MM.1S (cell line): ENCODE results near the gene PREX1.
"Not testable (repeated sequence)": the region's sequence is repeated elsewhere in the genome, so short reads cannot be mapped to it uniquely, and the experiment has no call there.

Experiments used
- DNase-seq: peaks from one replicate; pipeline ENCODE4 v3.0.0-alpha.2; 2015
- H2AFZ ChIP-seq: fragments of 300-600 bp; sonication (generic); 2 replicates; pipeline ENCODE4 v1.6.0; 2016; ENCODE audit warnings: antibody characterized with exemption, low read length
- H3F3A ChIP-seq: fragments of 300-600 bp; sonication (generic); 2 replicates; pipeline ENCODE4 v1.6.1; 2016; ENCODE audit warnings: mild to moderate bottlenecking, antibody characterized with exemption, low read length, moderate library complexity, mixed read lengths; ENCODE audit not compliant: insufficient read depth
- H3K27ac ChIP-seq: fragments of 300-600 bp; sonication (generic); 2 replicates; pipeline ENCODE4 v1.5.1; 2016; ENCODE audit warnings: mild to moderate bottlenecking, low read length
- H3K27me3 ChIP-seq: fragments of 300-600 bp; sonication (generic); replicated peaks from 2 replicates; pipeline ENCODE4 v1.6.0; 2016; ENCODE audit warnings: low read length; ENCODE audit not compliant: insufficient read depth
- H3K36me3 ChIP-seq: fragments of 300-600 bp; sonication (generic); replicated peaks from 2 replicates; pipeline ENCODE4 v1.6.1; 2016; ENCODE audit warnings: mild to moderate bottlenecking, low read length, mixed read lengths; ENCODE audit not compliant: insufficient read depth
- H3K4me1 ChIP-seq: fragments of 300-600 bp; sonication (generic); 2 replicates; pipeline ENCODE4 v1.6.1; 2016; ENCODE audit warnings: low read length, mixed read lengths
- H3K4me2 ChIP-seq: fragments of 300-600 bp; sonication (generic); 2 replicates; pipeline ENCODE4 v1.6.0; 2016; ENCODE audit warnings: low read depth, low read length
- H3K4me3 ChIP-seq: fragments of 300-600 bp; sonication (generic); 2 replicates; pipeline ENCODE4 v1.5.1; 2016; ENCODE audit warnings: low read length, mixed read lengths
- H3K79me2 ChIP-seq: fragments of 300-600 bp; sonication (generic); 2 replicates; pipeline ENCODE4 v1.6.1; 2016; ENCODE audit warnings: mixed run types, low read length, mixed read lengths
- H3K9ac ChIP-seq: fragments of 300-600 bp; sonication (generic); 2 replicates; pipeline ENCODE4 v1.6.1; 2016; ENCODE audit warnings: low read length, mixed read lengths
- H3K9me2 ChIP-seq: fragments of 300-600 bp; sonication (generic); replicated peaks from 2 replicates; pipeline ENCODE4 v1.6.1; 2016; ENCODE audit warnings: mild to moderate bottlenecking, low read length, mixed read lengths; ENCODE audit not compliant: insufficient read depth
- H3K9me3 ChIP-seq: fragments of 300-600 bp; sonication (generic); replicated peaks from 2 replicates; pipeline ENCODE4 v1.6.1; 2016; ENCODE audit warnings: mild to moderate bottlenecking, low read length, mixed read lengths; ENCODE audit not compliant: insufficient read depth
- H4K20me1 ChIP-seq: fragments of 300-600 bp; sonication (generic); 2 replicates; pipeline ENCODE4 v1.6.1; 2016; ENCODE audit warnings: mild to moderate bottlenecking, low read length, moderate library complexity, mixed read lengths; ENCODE audit not compliant: insufficient read depth
- EZH2 ChIP-seq: fragments of 300-600 bp; sonication (generic); optimal IDR thresholded peaks from 2 replicates; pipeline ENCODE3; 2017; ENCODE audit warnings: low read depth, mild to moderate bottlenecking, antibody characterized with exemption, low read length, mixed read lengths
- EZH2phosphoT487 ChIP-seq: fragments of 300-600 bp; sonication (generic); IDR thresholded peaks from 2 replicates; pipeline ENCODE4 v1.6.1; 2018; ENCODE audit warnings: antibody characterized with exemption, low read length
- TF ChIP-seq, protein P1 (sequence below): fragments of 300-600 bp; sonication (generic); IDR thresholded peaks from 2 replicates; pipeline ENCODE4 v1.5.1; 2016; ENCODE audit warnings: antibody characterized with exemption, low read length, mixed read lengths

PREX1 gene

DNA sequence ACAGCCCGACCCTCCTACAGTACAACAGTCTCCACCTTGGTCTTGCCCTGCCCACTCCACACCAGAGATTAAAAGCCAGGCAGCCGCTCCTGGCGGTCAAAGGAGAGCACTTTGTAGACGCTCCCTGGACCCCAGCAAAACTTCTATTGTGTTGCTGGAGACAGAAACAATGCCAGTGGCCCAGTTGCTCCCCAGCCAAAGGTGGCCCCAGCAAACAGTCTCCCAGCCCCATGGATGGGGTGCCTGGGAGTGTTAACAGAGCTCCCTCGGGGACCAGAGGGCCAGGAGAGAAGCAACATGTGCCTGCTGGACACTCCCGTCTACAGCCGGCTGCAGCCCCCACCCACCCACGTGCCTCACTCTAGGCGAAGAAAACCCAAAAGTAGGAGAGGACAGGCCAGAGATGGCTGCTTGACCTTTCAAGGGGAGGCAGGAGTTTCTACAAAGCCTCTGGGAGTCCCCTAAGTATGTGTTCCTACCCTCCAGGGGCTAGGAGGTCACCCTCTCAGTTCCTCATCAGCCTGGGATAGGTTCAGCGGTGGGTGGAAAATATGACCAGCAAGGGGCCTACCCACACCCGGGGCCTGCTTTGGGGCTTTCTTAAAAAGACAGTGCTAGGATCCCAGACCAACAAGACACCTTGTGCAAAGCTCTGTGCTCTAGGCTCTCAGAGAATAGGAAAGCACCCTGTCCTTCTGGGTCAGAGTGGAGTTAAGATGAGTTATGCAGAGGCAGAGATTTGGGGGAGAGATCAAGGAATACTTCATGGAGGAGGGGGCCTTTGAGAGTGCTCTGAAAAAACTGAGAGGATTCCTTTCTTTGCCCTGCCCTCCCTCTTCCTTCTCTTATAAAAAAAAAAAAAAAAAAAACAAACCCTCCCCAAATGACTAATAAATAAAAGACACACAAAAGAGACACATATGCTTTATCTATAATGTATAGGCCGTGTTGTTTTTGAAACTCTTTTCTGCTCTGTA is 19.0 kb upstream of the PREX1 start:
- no peak for DNase-seq
- no peaks in the 10 kb centered on the region for H3K27me3 ChIP-seq
- no peak overlapping the region for H3K9ac ChIP-seq
- no peak overlapping the region for H3K4me3 ChIP-seq
- no peaks in the 10 kb centered on the region for H4K20me1 ChIP-seq
- H3K4me2 ChIP-seq = no peak overlapping the region
- TF ChIP-seq, protein P1, sequence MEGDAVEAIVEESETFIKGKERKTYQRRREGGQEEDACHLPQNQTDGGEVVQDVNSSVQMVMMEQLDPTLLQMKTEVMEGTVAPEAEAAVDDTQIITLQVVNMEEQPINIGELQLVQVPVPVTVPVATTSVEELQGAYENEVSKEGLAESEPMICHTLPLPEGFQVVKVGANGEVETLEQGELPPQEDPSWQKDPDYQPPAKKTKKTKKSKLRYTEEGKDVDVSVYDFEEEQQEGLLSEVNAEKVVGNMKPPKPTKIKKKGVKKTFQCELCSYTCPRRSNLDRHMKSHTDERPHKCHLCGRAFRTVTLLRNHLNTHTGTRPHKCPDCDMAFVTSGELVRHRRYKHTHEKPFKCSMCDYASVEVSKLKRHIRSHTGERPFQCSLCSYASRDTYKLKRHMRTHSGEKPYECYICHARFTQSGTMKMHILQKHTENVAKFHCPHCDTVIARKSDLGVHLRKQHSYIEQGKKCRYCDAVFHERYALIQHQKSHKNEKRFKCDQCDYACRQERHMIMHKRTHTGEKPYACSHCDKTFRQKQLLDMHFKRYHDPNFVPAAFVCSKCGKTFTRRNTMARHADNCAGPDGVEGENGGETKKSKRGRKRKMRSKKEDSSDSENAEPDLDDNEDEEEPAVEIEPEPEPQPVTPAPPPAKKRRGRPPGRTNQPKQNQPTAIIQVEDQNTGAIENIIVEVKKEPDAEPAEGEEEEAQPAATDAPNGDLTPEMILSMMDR = no peak
- TF ChIP-seq EZH2 = no peak
- TF ChIP-seq EZH2phosphoT487 = no peak
- no peaks in the 10 kb centered on the region for H3K9me2 ChIP-seq
- H2AFZ ChIP-seq = no peak overlapping the region
- H3K4me1 ChIP-seq = no peaks in the 10 kb centered on the region
- H3F3A ChIP-seq = no peaks in the 10 kb centered on the region
- H3K9me3 ChIP-seq = no peaks in the 10 kb centered on the region
- no peaks in the 10 kb centered on the region for H3K36me3 ChIP-seq
- no peak overlapping the region for H3K27ac ChIP-seq
- no peaks in the 10 kb centered on the region for H3K79me2 ChIP-seq

DNA sequence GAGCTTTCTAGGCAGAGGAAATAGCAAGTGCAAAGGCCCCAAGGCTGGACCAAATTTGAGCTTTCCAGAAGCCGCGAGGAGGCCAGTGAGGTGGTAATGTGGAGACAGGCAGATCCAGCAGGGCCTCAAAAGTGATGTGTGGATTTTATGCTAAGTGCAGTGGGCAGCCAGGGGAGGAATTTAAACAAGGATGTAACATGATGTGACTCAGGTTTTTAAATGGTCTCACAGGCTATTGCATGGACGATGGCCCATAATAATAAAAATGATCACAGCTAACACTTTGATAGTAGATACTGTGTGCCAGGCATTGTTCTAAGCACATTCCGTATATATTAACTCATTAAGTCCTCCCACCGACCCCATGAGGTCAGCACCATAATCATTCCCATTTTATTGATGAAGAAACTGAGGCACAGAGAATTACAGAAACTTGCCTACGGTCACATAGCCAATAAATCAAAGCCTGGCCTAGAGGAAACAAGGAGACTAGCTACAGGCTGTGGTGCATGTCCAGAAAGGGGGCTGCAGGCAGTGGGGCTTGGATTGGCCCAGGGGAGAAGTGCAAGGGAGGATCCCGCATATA is 18.0 kb upstream of the PREX1 start:
- no peaks in the 10 kb centered on the region for H3F3A ChIP-seq
- H3K79me2 ChIP-seq = no peaks in the 10 kb centered on the region
- no peak for DNase-seq
- H3K4me3 ChIP-seq = no peak overlapping the region
- no peaks in the 10 kb centered on the region for H3K9me3 ChIP-seq
- no peaks in the 10 kb centered on the region for H4K20me1 ChIP-seq
- H3K4me1 ChIP-seq = no peaks in the 10 kb centered on the region
- no peak overlapping the region for H3K27ac ChIP-seq
- H3K9me2 ChIP-seq = no peaks in the 10 kb centered on the region
- no peaks in the 10 kb centered on the region for H3K27me3 ChIP-seq
- no peak overlapping the region for H3K9ac ChIP-seq
- TF ChIP-seq EZH2phosphoT487 (no peak), EZH2 (no peak)
- TF ChIP-seq, protein P1 = no peak
- no peak overlapping the region for H3K4me2 ChIP-seq
- no peaks in the 10 kb centered on the region for H3K36me3 ChIP-seq
- no peak overlapping the region for H2AFZ ChIP-seq

GRCh38 chr20:48844996-48845395 is 17.2 kb upstream of the PREX1 start:
- H3K79me2 ChIP-seq = no peaks in the 10 kb centered on the region
- no peaks in the 10 kb centered on the region for H4K20me1 ChIP-seq
- no peak overlapping the region for H3K9ac ChIP-seq
- no peaks in the 10 kb centered on the region for H3K9me2 ChIP-seq
- H3F3A ChIP-seq = no peaks in the 10 kb centered on the region
- no peaks in the 10 kb centered on the region for H3K36me3 ChIP-seq
- H3K4me2 ChIP-seq = no peak overlapping the region
- no peaks in the 10 kb centered on the region for H3K4me1 ChIP-seq
- no peaks in the 10 kb centered on the region for H3K9me3 ChIP-seq
- H3K27me3 ChIP-seq = no peaks in the 10 kb centered on the region
- H3K4me3 ChIP-seq = no peak overlapping the region
- H2AFZ ChIP-seq = no peak overlapping the region
- TF ChIP-seq, protein P1 = no peak
- TF ChIP-seq EZH2phosphoT487 (no peak), EZH2 (no peak)
- no peak overlapping the region for H3K27ac ChIP-seq
- DNase-seq = no peak

GRCh38 chr20:48843896-48844295 is 16.1 kb upstream of the PREX1 start:
- not testable (repeated sequence) for H2AFZ ChIP-seq, H3K4me1 ChIP-seq

More at GRCh38 chr20:48843896-48844295, 16.1 kb upstream of the PREX1 start:
- DNase-seq, H3F3A ChIP-seq, H3K4me3 ChIP-seq, H3K9me2 ChIP-seq, H3K9ac ChIP-seq, H3K27ac ChIP-seq, H3K79me2 ChIP-seq, H3K9me3 ChIP-seq, H3K36me3 ChIP-seq, H3K4me2 ChIP-seq, H4K20me1 ChIP-seq, H3K27me3 ChIP-seq: not testable (repeated sequence)
